HepG2 (cell line): ENCODE results near the gene CPM. TPM values are rescaled to one million over a fixed set of nuclear protein-coding genes. Genes with fewer than 3 reads are reported as not detected.

Experiments used
- GZF1 ChIP-seq: sonication (generic); formaldehyde crosslinking; IDR thresholded peaks from 2 replicates; pipeline ENCODE4 v1.5.1; 2020; ENCODE audit warnings: mild to moderate bottlenecking, missing genetic modification reagents
- HOXA3 ChIP-seq: sonication (generic); formaldehyde crosslinking; IDR thresholded peaks from 2 replicates; pipeline ENCODE4 v1.5.0; 2020; ENCODE audit warnings: missing genetic modification reagents
- NCOA2 ChIP-seq: sonication (generic); formaldehyde crosslinking; IDR thresholded peaks from 2 replicates; pipeline ENCODE4 v1.8.0; 2022; ENCODE audit warnings: inconsistent platforms
- ONECUT2 ChIP-seq: sonication (generic); formaldehyde crosslinking; IDR thresholded peaks from 2 replicates; pipeline ENCODE4 v1.4.0; 2020; ENCODE audit warnings: missing genetic modification reagents
- PHF20 ChIP-seq: sonication (generic); formaldehyde crosslinking; IDR thresholded peaks from 2 replicates; pipeline ENCODE4 v1.5.0; 2020; ENCODE audit warnings: mild to moderate bottlenecking, missing genetic modification reagents
- SALL1 ChIP-seq: sonication (generic); formaldehyde crosslinking; IDR thresholded peaks from 2 replicates; pipeline ENCODE4 v1.8.0; 2022; ENCODE audit warnings: mild to moderate bottlenecking, missing genetic modification reagents
- YEATS4 ChIP-seq: sonication (generic); formaldehyde crosslinking; IDR thresholded peaks from 2 replicates; pipeline ENCODE4 v1.4.0; 2020; ENCODE audit warnings: missing genetic modification reagents, borderline replicate concordance
- ZNF292 ChIP-seq: sonication (generic); formaldehyde crosslinking; IDR thresholded peaks from 2 replicates; pipeline ENCODE4 v1.8.1; 2022; ENCODE audit warnings: mild to moderate bottlenecking, low read depth, missing genetic modification reagents, borderline replicate concordance
- ZNF33B ChIP-seq: sonication (generic); formaldehyde crosslinking; IDR thresholded peaks from 2 replicates; pipeline ENCODE4 v1.5.1; 2020; ENCODE audit warnings: mild to moderate bottlenecking, missing genetic modification reagents
- ZNF790 ChIP-seq: sonication (generic); formaldehyde crosslinking; IDR thresholded peaks from 2 replicates; pipeline ENCODE4 v1.8.0; 2022; ENCODE audit warnings: missing genetic modification reagents, mild to moderate bottlenecking, borderline replicate concordance
- polyA plus RNA-seq, 8 experiments: library from polyadenylated mRNA; depleted of rRNA in 3 of 8; stranded (reverse) in 7 of 8; unstranded in 1 of 8; fragments of >200 nt; fragmentation: Illumina TruSeq in 4 of 8; extraction: Trizol in 4 of 8; gene quantifications; 2 replicates each; pipeline versions ENCODE4 v1.2.1 to v1.2.3, GENCODE V29; 2011 to 2016; ENCODE audit warnings: low read depth in 4 of 8, missing spikeins in 1 of 8, mixed read lengths in 1 of 8; ENCODE audit not compliant: insufficient read depth in 1 of 8
- total RNA-seq, 5 experiments: library from RNA; depleted of rRNA; stranded (reverse); fragments of >200 nt; fragmentation: Illumina TruSeq; extraction: Trizol; gene quantifications; 2 replicates each; pipeline ENCODE4 v1.2.3, GENCODE V29; 2016; ENCODE audit warnings: low read depth in 1 of 5
- TF ChIP-seq, protein P1 (sequence below): sonication (generic); formaldehyde crosslinking; IDR thresholded peaks from one replicate; pipeline ENCODE4 v1.5.1; 2020; ENCODE audit warnings: mild to moderate bottlenecking, missing genetic modification reagents; ENCODE audit errors: not compliant biosample characterization
- TF ChIP-seq, protein P2 (sequence below): sonication (generic); formaldehyde crosslinking; IDR thresholded peaks from 2 replicates; pipeline ENCODE4 v1.5.1; 2020; ENCODE audit warnings: missing genetic modification reagents, mild to moderate bottlenecking, borderline replicate concordance
- TF ChIP-seq, protein P3 (sequence below): sonication (generic); formaldehyde crosslinking; IDR thresholded peaks from 2 replicates; pipeline ENCODE4 v1.4.0; 2020; ENCODE audit warnings: missing genetic modification reagents

The CPM gene
- total and polyA plus RNA-seq, 2 of the 13 experiments (the other 11 are each of a cell fraction or from before 2014, with no cell fraction given) = not detected

DNA sequence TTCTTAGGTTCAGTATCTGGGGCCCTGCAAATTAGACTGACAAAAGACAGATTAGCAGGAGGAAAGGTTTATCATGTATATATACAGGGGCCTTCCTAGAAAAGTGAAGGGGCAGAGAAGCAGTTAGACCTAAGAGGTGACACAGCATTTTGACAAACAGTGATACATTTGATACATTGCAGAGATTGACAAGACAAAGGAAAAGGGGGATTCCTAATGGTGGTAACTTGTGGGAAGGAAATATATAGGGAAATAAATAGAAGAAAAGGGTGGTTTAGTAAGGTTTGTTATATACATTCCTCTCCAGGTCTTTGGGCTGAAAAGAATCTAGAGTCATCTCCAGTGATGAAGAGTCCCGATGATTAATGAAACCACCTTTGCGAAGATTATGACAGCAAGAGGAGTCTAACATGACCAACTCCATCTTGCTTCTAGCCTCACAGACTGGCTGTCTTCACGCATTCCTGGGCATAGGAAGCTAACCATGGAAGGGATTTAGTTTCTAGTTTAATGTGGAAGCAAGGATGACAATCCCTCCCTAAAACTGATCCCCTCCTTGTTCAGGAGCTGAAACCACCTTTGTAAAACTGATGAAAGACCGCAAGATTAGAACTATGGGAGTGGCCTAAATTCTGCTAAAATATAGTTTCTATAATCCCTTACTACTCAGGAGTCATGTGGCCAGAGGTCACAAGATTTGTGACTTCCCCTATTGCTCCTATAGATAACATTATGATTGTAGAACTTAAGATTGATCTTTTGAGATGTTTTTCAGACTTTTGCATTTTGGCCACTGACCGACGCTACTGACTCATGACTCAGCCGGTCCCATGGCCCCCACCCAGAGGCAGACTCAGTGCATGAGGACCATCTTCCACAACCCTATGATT lies 31.1 kb upstream of the CPM start (continued):
- TF ChIP-seq YEATS4 (no peak), PHF20 (CRISPR knock-in tag) (no peak), ZNF790 (no peak), NCOA2 (CRISPR knock-in tag) (no peak), ZNF292 (CRISPR knock-in tag) (no peak), ZNF33B (CRISPR knock-in tag) (no peak), GZF1 (CRISPR knock-in tag) (no peak), ONECUT2 (CRISPR knock-in tag) (no peak), HOXA3 (CRISPR knock-in tag) (no peak), SALL1 (no peak)
- TF ChIP-seq, protein P1, sequence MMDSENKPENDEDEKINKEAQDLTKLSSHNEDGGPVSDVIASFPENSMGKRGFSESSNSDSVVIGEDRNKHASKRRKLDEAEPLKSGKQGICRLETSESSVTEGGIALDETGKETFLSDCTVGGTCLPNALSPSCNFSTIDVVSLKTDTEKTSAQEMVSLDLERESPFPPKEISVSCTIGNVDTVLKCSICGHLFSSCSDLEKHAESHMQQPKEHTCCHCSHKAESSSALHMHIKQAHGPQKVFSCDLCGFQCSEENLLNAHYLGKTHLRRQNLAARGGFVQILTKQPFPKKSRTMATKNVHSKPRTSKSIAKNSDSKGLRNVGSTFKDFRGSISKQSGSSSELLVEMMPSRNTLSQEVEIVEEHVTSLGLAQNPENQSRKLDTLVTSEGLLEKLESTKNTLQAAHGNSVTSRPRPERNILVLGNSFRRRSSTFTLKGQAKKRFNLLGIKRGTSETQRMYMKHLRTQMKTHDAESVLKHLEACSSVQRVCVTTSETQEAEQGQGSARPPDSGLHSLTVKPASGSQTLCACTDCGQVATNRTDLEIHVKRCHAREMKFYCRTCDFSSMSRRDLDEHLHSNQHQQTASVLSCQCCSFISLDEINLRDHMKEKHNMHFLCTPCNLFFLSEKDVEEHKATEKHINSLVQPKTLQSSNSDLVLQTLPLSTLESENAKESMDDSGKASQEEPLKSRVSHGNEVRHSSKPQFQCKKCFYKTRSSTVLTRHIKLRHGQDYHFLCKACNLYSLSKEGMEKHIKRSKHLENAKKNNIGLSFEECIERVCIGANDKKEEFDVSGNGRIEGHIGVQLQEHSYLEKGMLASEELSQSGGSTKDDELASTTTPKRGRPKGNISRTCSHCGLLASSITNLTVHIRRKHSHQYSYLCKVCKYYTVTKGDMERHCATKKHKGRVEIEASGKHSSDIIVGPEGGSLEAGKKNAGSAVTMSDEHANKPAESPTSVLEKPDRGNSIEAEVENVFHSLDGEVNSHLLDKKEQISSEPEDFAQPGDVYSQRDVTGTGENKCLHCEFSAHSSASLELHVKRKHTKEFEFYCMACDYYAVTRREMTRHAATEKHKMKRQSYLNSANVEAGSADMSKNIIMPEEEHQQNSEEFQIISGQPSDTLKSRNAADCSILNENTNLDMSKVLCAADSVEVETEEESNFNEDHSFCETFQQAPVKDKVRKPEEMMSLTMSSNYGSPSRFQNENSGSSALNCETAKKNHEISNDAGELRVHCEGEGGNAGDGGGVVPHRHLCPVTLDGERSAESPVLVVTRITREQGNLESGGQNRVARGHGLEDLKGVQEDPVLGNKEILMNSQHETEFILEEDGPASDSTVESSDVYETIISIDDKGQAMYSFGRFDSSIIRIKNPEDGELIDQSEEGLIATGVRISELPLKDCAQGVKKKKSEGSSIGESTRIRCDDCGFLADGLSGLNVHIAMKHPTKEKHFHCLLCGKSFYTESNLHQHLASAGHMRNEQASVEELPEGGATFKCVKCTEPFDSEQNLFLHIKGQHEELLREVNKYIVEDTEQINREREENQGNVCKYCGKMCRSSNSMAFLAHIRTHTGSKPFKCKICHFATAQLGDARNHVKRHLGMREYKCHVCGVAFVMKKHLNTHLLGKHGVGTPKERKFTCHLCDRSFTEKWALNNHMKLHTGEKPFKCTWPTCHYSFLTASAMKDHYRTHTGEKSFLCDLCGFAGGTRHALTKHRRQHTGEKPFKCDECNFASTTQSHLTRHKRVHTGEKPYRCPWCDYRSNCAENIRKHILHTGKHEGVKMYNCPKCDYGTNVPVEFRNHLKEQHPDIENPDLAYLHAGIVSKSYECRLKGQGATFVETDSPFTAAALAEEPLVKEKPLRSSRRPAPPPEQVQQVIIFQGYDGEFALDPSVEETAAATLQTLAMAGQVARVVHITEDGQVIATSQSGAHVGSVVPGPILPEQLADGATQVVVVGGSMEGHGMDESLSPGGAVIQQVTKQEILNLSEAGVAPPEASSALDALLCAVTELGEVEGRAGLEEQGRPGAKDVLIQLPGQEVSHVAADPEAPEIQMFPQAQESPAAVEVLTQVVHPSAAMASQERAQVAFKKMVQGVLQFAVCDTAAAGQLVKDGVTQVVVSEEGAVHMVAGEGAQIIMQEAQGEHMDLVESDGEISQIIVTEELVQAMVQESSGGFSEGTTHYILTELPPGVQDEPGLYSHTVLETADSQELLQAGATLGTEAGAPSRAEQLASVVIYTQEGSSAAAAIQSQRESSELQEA (CRISPR knock-in tag) = no peak
- TF ChIP-seq, protein P2, sequence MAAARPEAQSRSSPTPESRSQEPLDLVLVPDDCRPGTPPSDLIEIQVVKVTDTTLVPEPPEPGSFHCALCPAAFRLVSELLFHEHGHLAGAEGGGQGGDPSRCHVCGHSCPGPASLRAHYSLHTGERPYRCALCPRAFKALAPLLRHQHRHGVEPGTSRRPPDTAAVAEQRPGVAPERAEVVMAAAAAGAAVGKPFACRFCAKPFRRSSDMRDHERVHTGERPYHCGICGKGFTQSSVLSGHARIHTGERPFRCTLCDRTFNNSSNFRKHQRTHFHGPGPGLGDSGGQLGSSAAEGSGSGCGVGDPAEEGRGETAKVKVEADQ = no peak
- TF ChIP-seq, protein P3, sequence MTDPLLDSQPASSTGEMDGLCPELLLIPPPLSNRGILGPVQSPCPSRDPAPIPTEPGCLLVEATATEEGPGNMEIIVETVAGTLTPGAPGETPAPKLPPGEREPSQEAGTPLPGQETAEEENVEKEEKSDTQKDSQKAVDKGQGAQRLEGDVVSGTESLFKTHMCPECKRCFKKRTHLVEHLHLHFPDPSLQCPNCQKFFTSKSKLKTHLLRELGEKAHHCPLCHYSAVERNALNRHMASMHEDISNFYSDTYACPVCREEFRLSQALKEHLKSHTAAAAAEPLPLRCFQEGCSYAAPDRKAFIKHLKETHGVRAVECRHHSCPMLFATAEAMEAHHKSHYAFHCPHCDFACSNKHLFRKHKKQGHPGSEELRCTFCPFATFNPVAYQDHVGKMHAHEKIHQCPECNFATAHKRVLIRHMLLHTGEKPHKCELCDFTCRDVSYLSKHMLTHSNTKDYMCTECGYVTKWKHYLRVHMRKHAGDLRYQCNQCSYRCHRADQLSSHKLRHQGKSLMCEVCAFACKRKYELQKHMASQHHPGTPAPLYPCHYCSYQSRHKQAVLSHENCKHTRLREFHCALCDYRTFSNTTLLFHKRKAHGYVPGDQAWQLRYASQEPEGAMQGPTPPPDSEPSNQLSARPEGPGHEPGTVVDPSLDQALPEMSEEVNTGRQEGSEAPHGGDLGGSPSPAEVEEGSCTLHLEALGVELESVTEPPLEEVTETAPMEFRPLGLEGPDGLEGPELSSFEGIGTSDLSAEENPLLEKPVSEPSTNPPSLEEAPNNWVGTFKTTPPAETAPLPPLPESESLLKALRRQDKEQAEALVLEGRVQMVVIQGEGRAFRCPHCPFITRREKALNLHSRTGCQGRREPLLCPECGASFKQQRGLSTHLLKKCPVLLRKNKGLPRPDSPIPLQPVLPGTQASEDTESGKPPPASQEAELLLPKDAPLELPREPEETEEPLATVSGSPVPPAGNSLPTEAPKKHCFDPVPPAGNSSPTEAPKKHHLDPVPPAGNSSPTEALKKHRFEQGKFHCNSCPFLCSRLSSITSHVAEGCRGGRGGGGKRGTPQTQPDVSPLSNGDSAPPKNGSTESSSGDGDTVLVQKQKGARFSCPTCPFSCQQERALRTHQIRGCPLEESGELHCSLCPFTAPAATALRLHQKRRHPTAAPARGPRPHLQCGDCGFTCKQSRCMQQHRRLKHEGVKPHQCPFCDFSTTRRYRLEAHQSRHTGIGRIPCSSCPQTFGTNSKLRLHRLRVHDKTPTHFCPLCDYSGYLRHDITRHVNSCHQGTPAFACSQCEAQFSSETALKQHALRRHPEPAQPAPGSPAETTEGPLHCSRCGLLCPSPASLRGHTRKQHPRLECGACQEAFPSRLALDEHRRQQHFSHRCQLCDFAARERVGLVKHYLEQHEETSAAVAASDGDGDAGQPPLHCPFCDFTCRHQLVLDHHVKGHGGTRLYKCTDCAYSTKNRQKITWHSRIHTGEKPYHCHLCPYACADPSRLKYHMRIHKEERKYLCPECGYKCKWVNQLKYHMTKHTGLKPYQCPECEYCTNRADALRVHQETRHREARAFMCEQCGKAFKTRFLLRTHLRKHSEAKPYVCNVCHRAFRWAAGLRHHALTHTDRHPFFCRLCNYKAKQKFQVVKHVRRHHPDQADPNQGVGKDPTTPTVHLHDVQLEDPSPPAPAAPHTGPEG (CRISPR knock-in tag) = no peak
